HG03060 (cell line): ENCODE measurements around the gene VPS39.

Experiments used
- ATAC-seq: cut with Tn5 transposase; IDR thresholded peaks from one replicate; pipeline ENCODE4 v1.9.1; 2021; ENCODE audit warnings: low read depth, moderate number of reproducible peaks; ENCODE audit not compliant: unreplicated experiment

The VPS39 gene

DNA sequence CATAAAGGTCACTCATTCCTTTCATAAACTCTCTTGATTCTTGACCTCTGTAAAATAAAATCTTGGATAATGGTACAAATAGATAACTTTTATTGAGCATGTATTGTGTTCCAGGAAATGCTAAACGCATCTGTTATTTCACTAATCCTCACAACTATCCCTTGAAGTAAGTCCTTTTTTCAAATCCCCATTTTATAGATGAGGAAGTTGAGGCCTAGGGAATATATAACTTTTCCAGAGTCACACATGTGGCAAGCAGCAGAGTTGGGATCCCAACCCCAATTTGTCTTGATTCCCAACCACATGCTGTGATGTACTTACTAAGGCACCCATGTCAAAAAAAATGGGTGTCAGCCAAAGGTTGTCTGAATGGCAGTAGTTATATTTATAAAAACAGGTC is 6.3 kb downstream of the VPS39 start:
- ATAC-seq: no peak

DNA sequence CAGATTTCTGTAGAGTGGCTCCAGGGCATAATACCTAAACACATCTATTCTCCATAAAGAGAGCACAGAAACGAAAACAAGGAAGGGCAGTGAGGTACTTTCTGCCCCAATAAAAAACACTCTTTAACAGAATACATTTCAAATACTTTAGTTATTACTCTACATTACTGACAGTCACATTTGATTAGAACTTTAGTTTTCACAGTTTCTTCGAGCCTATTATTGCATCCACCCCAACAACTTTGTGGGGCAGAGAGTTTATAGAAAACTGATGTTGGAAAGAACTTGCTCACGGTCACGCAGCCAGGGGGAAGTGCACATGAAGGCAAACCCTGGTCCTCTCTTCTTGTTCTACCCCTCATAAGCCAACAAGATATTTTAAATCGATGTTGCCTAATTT is 9.0 kb downstream of the VPS39 start:
- ATAC-seq: no peak

DNA sequence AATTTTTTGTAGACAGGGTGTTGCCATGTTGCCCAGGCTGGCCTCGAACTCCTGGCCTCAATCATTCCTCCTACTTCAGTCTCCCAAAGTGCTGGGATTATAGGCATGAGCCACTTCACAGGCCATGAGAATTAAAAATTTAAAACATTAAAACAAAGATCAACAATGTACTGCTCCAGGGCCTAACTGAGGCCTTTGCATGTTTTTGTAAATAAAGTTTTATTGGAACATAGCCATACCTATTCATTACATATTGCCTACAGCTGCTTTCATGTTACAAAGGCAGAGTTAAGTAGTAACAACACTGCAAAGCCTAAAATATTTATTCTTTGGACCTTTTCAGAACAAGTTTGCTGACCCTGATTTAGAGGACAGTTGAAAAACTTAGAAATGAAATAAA is 9.6 kb downstream of the VPS39 start:
- ATAC-seq: no peak

DNA sequence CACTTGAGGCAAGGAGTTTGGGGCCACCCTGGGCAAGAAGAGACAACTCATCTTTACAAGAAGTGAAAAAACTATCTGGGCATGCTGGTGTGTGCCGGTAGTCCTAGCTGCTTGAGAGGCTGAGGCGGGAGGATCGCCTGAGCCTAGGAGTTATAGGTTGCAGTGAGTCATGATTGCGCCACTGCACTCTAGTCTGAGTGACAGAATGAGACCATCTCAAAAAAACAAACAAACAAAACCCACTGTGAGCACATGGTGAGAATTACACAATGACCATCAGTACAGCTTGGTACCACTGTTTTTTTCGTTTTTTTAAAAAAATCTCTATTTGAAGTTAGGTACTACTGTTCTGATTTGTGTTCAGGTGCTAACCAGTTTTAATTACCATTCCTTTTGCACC is 13.6 kb downstream of the VPS39 start:
- ATAC-seq: no peak

DNA sequence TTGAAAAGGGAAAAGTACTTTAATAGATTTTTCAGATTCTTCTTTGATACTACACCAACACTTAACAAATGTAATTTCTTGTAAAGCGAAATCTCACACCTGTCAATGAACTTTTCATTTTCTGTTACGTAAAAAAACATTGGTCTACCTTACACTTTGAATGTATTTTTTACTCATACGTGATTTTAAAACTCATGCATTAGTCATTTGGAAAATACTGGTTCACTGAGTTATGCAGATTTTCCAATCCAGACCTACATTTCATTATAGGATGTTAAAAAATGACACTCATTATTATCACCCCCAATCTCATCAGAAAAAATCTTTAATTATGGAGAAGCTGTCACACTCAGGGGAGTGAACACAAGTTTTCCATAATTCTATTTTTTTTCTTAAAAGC is 14.7 kb downstream of the VPS39 start:
- no peak for ATAC-seq

DNA sequence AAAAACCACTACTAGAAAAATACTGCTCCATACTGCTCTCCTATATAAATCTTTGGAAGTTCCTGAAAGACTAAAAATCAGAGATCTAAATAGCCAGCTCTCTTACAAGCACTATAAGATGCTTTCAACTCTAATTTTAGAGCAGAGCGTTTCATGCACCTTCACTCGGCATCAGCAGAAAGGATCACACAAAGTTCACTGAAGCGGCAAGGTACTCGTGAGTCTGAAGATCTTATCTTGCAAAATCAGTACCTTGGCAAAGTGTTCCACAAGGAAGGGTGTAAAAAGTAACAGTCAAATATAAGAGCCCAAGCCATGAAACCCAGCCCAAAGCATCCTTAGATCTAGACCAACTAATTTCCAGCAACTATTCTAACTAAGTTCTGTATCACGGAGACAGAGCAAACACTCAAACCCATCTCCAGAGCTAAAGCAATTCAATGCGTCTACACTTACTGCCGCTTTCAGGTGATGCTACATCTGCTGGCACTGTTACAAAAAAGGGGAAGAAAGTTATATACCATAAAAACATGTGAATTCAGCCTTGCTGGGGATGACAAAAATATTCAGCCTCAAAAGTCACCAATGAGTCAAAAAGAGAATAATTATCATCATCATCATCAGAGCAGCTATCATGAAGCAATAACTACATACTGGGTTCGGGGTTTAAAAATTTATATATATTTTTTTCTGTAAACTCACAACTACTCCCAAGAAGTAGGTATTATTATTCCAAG is 16.3 kb downstream of the VPS39 start:
- no peak for ATAC-seq

DNA sequence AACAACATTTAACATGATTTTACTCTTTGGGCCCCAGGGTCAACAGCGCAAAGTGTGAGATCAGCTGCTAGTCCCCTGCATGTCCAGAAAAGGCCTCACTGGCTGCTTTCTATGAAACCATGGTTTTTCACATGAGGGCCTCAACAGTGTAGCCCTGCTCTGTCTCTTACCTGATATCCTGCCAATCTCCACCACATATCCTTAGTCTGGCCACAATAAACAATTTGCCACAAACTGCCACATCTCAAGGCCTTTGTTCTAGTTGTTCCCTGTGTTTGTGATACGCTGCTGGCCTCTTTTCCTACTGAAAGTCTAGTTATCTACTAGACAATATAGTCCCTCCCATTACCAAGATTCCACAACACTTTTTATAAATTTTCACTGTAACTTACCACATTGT is 17.7 kb downstream of the VPS39 start:
- no peak for ATAC-seq

DNA sequence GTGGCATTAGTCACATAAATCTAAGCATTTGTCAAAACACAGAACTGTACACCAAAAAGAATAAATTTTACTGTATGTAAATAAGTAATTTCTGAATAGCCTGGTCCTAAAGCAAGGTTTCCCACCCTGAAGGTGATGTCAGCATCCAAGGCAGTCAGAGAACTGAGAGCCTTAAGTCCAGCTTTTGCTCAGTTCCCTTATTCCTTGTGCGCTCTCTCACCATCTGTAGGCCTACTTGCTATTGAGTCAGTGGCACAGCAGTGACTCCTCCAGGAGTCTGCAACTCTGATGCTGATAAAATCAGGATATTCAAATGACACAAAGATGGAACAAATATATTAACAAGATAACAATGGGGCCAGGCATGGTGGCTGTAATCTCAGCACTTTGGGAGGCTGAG is 22.3 kb downstream of the VPS39 start:
- ATAC-seq: no peak

DNA sequence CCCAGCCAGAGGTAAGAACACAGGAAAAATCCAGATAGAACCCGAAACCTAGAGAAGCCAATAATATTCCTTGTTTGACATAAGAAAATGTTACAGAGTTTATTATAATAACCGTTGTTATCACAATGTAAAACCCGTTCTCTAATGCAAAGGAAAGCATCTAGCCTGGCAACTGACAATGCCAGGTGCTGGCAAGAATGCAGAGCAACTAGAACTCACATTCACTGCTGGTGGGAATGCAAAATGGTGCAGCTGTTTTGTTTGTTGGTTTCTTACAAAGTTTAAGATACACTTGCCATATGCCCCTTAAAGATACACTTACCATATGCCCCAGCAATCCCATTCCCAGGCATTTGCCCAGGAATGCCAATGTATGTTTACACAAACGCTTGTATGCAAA is 23.4 kb downstream of the VPS39 start:
- ATAC-seq: no peak

DNA sequence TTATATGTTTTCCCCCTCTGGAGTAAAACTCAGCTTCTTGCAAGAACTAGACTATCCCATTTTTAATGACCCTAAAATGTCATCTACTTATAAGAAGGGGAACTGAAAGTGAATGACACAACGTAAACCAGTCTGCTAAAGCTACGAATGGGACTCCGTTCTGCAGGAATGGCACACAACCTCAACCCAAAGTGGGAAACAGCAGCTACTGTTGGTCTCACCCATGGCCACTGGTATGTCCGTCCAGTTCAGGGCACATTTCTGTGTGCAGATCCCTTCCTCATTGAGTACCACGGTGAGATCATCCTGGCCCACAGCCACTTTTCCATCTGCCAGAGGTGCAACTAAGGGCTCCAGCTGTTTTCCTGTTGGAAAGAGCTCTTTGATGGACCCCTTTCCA is 23.8 kb downstream of the VPS39 start:
- ATAC-seq: no peak

DNA sequence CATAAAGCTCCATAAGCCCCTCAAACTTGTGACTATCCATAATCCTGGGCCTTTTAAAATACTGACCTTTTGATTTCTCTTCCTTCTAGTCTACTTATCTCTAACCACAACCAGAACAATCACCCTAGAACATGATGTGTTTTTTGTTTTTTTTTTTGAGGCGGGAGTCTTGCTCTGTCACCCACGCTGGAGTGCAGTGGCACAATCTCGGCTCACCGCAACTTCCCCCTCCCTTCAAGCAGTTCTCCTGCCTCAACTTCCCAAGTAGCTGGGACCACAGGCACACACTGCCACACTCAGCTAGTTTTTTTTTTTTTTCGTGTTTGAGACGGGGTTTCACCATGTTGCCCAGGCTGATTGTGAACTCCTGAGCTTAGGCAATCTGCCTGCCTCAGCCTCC is 25.1 kb downstream of the VPS39 start:
- no peak for ATAC-seq

DNA sequence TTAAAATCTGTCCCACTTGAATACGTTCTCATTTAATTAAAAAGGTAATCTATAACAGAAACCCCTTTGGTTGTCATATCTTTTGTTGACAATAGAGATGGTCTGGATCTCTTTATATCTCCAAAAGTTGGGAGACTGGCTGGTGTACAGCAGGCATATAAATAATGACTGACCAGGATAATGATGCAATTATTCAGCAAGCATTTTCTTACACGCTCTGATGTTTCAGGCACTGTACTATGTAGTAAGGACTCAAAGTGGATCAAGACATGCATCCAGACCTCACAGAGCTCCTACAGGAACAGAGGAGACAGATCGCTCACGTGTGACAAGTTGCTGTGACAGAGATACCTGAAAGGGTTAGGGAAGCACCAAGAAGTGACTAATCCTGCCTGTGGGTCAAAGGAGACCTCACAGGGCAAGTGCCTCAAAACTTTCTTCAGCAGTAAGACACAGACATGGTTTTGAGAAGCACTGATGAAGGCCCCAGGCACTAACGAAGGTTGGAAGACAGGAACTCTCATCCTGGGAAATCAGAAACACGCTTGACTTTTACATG is 25.7 kb downstream of the VPS39 start:
- ATAC-seq: no peak

DNA sequence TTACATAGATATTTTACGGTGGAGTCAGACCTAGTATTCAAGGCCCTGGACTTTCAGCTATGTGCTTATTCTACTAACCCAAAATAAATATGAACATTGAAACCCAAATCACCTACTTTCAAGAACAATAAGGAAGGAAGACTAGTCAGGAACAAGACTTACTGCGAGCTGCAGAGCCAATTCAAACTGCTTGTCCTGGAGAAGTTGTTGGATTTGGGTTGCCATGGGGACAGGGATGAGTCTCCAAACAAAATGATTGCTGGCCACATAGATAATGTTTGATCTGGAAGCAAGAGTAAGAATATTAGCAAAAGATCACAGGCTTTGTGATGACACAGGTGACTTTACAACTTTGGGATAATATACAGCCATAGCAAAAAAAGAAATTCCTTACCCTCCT is 30.0 kb downstream of the VPS39 start:
- ATAC-seq: no peak

DNA sequence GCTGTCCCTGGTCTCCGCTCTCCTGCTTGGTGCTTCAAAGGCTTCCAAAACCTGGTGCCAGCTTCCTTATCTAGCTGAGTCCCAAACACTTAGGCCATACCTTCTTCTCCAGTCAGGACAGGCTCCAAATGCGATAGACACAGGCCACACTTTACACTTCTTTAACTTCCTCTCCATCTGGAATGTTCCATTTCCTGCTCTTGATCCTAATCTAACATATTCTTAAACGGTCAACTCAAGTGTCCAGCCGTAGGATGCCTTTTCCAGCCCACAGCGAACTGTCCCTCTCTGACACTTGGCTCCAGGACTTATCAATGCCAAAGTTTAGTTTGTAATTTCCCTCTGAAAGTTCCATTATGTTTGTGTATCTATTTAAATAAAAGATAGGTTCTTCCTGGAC is 32.4 kb downstream of the VPS39 start:
- no peak for ATAC-seq

DNA sequence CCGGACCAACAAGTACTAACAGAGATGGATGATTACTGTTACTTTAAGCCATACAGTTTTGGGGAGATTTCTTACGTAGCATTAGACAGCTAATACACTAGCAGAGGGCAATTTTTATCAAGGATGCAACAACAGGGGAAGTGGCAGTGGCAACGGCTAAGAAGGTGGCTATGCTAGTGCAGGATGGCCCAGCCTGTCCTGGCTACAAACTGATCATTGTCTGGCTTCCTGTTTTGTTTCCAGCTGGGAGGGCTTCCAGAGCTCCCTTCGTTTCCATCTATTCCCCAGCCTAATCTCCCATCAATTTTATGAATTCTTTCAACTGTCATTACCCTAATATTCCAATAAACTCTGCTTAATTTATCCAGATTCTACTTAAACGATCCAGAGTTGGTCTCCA is 35.6 kb downstream of the VPS39 start:
- no peak for ATAC-seq

DNA sequence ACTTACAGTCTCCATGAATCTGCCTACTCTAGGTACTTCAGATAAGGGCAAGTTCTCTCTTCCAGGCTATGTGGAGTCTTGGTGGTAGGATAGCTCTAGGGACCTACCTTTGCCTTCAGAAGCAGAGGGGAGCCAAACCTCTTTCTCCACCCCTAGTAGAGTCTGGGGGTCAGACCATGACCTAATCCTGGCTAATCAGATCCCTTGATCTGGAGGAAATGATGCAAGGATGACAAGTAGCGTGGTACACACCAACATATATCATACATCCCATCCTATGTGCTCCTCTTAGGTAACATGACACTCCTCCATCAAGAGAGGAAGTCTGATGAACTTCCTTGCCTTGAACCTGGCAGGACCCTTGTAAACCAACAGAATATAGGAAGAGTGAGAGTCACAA is 36.3 kb downstream of the VPS39 start:
- no peak for ATAC-seq

DNA sequence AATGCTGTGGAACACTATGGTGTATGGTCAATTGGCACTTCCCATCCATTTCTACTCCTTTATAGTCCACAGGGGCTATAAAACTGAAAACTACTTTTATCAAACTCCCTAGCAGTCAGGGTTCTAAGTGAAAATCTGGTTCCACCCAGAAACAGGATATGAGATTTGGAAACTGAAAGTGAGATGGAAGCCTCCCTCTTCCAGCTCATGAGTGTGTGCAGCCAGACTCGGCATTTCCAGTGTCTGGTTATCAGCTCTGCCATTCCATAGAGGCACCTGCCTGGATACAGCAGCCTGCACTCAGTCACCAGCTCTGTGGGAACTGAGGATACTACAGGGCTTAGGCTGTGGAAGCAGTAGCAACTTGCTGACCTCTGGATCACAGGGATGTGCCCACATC is 37.0 kb downstream of the VPS39 start:
- no peak for ATAC-seq

DNA sequence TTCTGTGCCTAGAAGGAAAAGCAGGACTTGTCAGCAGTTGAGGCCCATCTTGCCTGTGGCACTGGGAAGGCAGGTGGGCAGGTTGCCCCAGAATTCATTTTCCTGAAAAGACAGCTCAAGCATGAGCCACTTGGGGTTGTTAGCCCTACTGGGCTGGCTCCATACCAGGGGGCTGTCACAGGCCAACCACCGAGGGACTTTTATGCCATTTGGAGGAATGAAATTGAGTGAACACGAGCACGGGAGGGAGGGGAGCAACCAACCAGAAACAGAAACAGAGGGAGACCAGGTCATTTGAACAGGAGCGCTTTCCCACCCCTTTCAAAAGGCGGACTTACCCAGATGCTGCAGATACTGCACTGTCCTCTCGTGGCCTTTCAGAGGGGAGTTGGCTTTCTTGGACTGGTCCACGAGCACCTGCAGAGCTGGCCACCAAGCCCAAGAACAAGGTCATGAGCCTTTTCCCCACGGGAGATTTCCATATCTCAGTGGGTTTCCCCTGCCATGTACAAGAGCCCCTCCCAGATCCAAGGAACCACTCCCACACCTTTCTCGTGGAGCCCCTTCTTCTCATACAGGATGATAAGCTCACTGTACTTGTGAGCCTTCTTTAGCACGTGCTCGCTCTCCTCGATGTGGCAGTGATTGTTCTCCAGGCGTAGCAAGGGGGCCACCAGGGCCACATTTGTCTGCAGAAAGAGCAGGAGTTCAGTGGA is 41.7 kb downstream of the VPS39 start:
- ATAC-seq: no peak

DNA sequence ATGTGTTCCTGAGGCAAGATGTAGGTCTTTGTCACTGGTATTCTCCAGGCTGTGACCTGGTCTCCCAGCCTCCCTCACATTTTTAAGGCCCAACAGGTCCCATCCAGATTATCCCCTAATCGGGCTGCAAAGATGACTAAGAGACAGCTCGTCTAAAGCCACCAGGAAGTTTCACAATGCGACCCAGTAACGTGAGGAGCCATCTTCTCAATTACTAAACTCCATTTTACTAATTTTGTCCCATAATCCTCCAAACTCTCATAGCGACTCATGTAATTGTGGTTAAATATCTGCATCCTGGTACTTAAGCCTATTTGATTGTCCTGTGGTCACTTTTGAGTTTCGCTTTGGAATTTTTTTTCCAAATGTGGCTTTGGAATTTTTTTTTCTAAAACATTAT is 43.0 kb downstream of the VPS39 start:
- no peak for ATAC-seq

DNA sequence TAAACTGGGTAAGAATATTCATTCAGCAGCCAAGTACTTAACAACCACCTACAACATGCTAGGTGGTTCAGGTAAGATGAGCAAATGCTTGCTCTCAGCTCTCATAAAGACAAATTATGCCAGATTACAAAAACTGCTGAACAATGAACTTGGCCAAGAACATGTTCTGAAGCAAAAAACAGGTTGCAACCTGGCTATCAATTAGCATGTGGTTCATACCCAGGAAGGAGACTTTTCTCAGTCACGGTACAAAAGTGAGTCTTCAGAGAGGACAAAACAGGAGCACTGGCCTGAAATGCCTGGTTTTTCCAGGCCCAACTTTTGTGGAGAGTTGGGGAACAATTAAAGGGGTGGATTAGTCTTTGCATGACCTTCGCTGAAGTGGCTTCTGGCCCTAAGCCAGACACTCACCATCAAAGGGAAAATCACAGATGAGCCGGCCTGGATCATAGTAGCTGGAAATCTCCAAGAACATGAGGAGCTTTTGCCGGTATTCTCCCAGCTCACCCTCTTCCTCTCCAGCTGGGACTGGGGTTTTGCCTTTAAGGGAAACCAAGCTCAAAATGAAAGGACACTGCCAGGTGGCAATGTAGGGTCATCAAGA is 44.1 kb downstream of the VPS39 start:
- no peak for ATAC-seq

DNA sequence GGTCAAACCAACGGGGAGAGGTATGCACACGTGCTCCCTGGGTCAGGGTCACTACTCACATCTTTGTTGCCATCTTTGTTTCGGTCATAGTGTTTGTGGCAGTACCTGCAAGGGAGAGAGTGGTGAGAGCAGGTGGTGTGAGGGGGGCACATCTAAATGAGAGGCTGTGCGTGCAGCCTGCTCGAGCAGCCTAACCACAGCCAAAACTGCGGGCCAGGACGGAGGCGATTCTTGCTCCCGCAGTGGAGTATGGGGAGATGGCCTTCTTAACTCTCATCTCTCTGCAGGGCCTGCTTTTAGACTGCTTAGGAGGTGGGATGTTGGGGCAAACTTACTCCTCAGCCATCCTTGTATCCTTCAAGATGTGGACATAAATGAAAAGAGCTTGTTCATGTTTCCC is 44.8 kb downstream of the VPS39 start:
- no peak for ATAC-seq

DNA sequence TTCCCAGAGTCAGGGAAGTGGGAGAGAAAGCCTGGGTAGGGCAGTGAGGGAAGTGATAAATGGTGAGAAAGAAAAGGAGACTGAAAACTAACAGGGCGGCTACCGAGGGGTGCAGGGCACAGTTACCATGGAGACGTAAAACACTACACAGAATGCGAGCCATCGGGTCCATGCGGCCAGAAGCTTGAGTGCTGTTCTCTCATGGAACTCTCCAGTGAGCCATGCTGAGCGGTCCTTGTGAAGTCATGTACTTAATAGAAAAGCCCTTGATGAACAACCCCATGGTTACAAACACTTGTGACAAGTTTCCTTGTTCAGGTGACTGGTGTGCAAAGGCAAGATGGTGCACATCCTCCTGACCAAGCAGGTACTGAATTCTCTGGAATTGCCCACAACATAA is 48.0 kb downstream of the VPS39 start:
- ATAC-seq: no peak
